MM.1S (cell line): Measurements from ENCODE around the gene KAT6B.

Experiments used
- DNase-seq: peaks from one replicate; pipeline ENCODE4 v3.0.0-alpha.2; 2015
- H2AFZ ChIP-seq: fragments of 300-600 bp; sonication (generic); 2 replicates; pipeline ENCODE4 v1.6.0; 2016; ENCODE audit warnings: antibody characterized with exemption, low read length
- H3F3A ChIP-seq: fragments of 300-600 bp; sonication (generic); 2 replicates; pipeline ENCODE4 v1.6.1; 2016; ENCODE audit warnings: mild to moderate bottlenecking, antibody characterized with exemption, low read length, moderate library complexity, mixed read lengths; ENCODE audit not compliant: insufficient read depth
- H3K27ac ChIP-seq: fragments of 300-600 bp; sonication (generic); 2 replicates; pipeline ENCODE4 v1.5.1; 2016; ENCODE audit warnings: mild to moderate bottlenecking, low read length
- H3K27me3 ChIP-seq: fragments of 300-600 bp; sonication (generic); replicated peaks from 2 replicates; pipeline ENCODE4 v1.6.0; 2016; ENCODE audit warnings: low read length; ENCODE audit not compliant: insufficient read depth
- H3K36me3 ChIP-seq: fragments of 300-600 bp; sonication (generic); replicated peaks from 2 replicates; pipeline ENCODE4 v1.6.1; 2016; ENCODE audit warnings: mild to moderate bottlenecking, low read length, mixed read lengths; ENCODE audit not compliant: insufficient read depth
- H3K4me1 ChIP-seq: fragments of 300-600 bp; sonication (generic); 2 replicates; pipeline ENCODE4 v1.6.1; 2016; ENCODE audit warnings: low read length, mixed read lengths
- H3K4me2 ChIP-seq: fragments of 300-600 bp; sonication (generic); 2 replicates; pipeline ENCODE4 v1.6.0; 2016; ENCODE audit warnings: low read depth, low read length
- H3K4me3 ChIP-seq: fragments of 300-600 bp; sonication (generic); 2 replicates; pipeline ENCODE4 v1.5.1; 2016; ENCODE audit warnings: low read length, mixed read lengths
- H3K79me2 ChIP-seq: fragments of 300-600 bp; sonication (generic); 2 replicates; pipeline ENCODE4 v1.6.1; 2016; ENCODE audit warnings: mixed run types, low read length, mixed read lengths
- H3K9ac ChIP-seq: fragments of 300-600 bp; sonication (generic); 2 replicates; pipeline ENCODE4 v1.6.1; 2016; ENCODE audit warnings: low read length, mixed read lengths
- H3K9me2 ChIP-seq: fragments of 300-600 bp; sonication (generic); replicated peaks from 2 replicates; pipeline ENCODE4 v1.6.1; 2016; ENCODE audit warnings: mild to moderate bottlenecking, low read length, mixed read lengths; ENCODE audit not compliant: insufficient read depth
- H3K9me3 ChIP-seq: fragments of 300-600 bp; sonication (generic); replicated peaks from 2 replicates; pipeline ENCODE4 v1.6.1; 2016; ENCODE audit warnings: mild to moderate bottlenecking, low read length, mixed read lengths; ENCODE audit not compliant: insufficient read depth
- H4K20me1 ChIP-seq: fragments of 300-600 bp; sonication (generic); 2 replicates; pipeline ENCODE4 v1.6.1; 2016; ENCODE audit warnings: mild to moderate bottlenecking, low read length, moderate library complexity, mixed read lengths; ENCODE audit not compliant: insufficient read depth
- EZH2 ChIP-seq: fragments of 300-600 bp; sonication (generic); optimal IDR thresholded peaks from 2 replicates; pipeline ENCODE3; 2017; ENCODE audit warnings: low read depth, mild to moderate bottlenecking, antibody characterized with exemption, low read length, mixed read lengths
- EZH2phosphoT487 ChIP-seq: fragments of 300-600 bp; sonication (generic); IDR thresholded peaks from 2 replicates; pipeline ENCODE4 v1.6.1; 2018; ENCODE audit warnings: antibody characterized with exemption, low read length
- TF ChIP-seq, protein P1 (sequence below): fragments of 300-600 bp; sonication (generic); IDR thresholded peaks from 2 replicates; pipeline ENCODE4 v1.5.1; 2016; ENCODE audit warnings: antibody characterized with exemption, low read length, mixed read lengths

Gene KAT6B

DNA sequence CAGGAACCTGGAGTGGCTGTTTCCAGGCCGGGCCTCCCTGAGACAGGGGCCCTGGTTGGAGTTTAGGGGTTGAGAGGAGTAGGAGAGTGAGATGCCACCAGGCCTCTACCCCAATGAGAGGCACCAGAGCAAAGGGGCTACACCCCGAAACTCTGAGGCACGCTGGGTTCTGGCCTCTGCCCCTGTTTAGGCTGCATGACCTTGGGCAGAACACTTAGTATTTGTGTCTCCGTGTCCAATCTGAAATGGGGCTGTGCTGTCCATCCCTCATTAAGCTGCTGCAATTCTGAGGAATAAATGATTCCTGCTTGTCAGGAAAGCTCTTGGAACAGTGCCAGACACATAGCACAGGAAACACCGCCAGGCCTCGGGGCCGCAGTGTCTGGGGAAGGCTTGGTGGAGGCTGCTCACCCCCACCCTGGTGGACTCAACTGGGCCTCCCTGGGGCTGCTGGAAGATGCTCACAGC is 244.6 kb downstream of the KAT6B start:
- no peak overlapping the region for H3K27ac ChIP-seq
- TF ChIP-seq EZH2phosphoT487 (no peak), EZH2 (no peak)
- TF ChIP-seq, protein P1, sequence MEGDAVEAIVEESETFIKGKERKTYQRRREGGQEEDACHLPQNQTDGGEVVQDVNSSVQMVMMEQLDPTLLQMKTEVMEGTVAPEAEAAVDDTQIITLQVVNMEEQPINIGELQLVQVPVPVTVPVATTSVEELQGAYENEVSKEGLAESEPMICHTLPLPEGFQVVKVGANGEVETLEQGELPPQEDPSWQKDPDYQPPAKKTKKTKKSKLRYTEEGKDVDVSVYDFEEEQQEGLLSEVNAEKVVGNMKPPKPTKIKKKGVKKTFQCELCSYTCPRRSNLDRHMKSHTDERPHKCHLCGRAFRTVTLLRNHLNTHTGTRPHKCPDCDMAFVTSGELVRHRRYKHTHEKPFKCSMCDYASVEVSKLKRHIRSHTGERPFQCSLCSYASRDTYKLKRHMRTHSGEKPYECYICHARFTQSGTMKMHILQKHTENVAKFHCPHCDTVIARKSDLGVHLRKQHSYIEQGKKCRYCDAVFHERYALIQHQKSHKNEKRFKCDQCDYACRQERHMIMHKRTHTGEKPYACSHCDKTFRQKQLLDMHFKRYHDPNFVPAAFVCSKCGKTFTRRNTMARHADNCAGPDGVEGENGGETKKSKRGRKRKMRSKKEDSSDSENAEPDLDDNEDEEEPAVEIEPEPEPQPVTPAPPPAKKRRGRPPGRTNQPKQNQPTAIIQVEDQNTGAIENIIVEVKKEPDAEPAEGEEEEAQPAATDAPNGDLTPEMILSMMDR = no peak

DNA sequence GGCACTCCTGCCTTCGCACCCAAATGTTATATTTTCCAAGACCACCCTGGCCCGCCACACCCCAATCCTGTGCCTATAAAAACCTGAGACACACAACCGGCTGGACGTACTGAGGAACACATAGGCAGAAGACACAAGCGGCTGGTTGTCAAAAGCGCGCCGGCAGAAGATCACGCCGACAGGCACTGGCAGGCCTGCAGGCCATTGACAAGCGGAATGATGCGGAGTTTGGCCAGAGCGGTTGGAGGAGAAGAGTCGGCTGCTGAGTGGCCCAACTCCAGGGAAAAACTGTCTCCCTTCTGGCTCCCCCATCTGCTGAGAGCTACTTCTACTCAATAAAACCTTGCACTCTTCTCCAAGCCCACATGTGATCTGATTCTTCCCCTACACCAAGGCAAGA is 245.4 kb downstream of the KAT6B start:
- Histone ChIP-seq H3K27me3 (no peaks in the 10 kb centered on the region), H3K79me2 (no peaks in the 10 kb centered on the region), H3K4me2 (no peak overlapping the region), H3K9ac (no peak overlapping the region), H3K9me3 (no peaks in the 10 kb centered on the region), H4K20me1 (no peaks in the 10 kb centered on the region), H3F3A (no peaks in the 10 kb centered on the region), H3K9me2 (no peaks in the 10 kb centered on the region), H3K27ac (no peak overlapping the region), H3K4me1 (no peaks in the 10 kb centered on the region; the same call in 1 of the 2 replicates), H3K36me3 (no peaks in the 10 kb centered on the region), H2AFZ (no peak overlapping the region), H3K4me3 (no peak overlapping the region)
- DNase-seq = no peak
- TF ChIP-seq EZH2 = no peak
- TF ChIP-seq, protein P1 = no peak
- no peak for TF ChIP-seq EZH2phosphoT487

More for the DNA sequence above, 244.6 kb downstream of the KAT6B start:
- H4K20me1 ChIP-seq = no peaks in the 10 kb centered on the region
- H3K4me2 ChIP-seq = no peak overlapping the region
- no peak overlapping the region for H3K4me3 ChIP-seq
- H3K79me2 ChIP-seq = no peaks in the 10 kb centered on the region
- H2AFZ ChIP-seq = no peak overlapping the region
- no peak for DNase-seq
- no peaks in the 10 kb centered on the region for H3K27me3 ChIP-seq
- H3F3A ChIP-seq = no peaks in the 10 kb centered on the region
- no peak overlapping the region for H3K9ac ChIP-seq
- H3K4me1 ChIP-seq = no peaks in the 10 kb centered on the region; the same call in 1 of the 2 replicates
- no peaks in the 10 kb centered on the region for H3K9me2 ChIP-seq
- no peaks in the 10 kb centered on the region for H3K9me3 ChIP-seq
- no peaks in the 10 kb centered on the region for H3K36me3 ChIP-seq

DNA sequence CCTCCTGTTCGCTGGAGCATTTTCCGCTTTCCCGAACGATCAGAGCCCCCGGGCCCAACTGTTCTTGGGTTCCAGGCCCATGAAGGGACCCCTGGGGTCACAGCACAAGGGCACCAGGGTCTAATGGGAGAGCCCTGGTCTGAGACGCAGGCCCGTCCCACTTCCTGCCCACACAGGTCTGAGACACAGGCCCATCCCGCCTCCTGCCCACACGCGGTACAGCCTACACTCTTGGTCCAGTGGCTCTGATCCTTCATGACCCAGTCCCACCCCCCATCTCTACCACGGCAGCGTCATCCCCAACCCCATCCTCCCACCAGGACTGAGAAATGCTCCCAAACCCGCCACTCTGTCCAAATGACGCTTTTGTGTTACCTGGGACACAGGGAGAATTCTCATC is 246.3 kb downstream of the KAT6B start:
- no peaks in the 10 kb centered on the region; the same call in 1 of the 2 replicates for H3K4me1 ChIP-seq

More for the DNA sequence above, 246.3 kb downstream of the KAT6B start:
- H3K27ac ChIP-seq = no peak overlapping the region
- H3K27me3 ChIP-seq = no peaks in the 10 kb centered on the region
- H3K9ac ChIP-seq = no peak overlapping the region
- no peak overlapping the region for H3K4me2 ChIP-seq
- no peak overlapping the region for H3K4me3 ChIP-seq
- H3K9me3 ChIP-seq = no peaks in the 10 kb centered on the region
- no peak overlapping the region for H2AFZ ChIP-seq
- no peaks in the 10 kb centered on the region for H3K9me2 ChIP-seq
- no peaks in the 10 kb centered on the region for H4K20me1 ChIP-seq
- no peaks in the 10 kb centered on the region for H3K36me3 ChIP-seq
- H3F3A ChIP-seq = no peaks in the 10 kb centered on the region
- no peak for TF ChIP-seq EZH2
- no peak for TF ChIP-seq EZH2phosphoT487
- TF ChIP-seq, protein P1 = no peak
- no peak for DNase-seq
- no peaks in the 10 kb centered on the region for H3K79me2 ChIP-seq
